HG03066 (cell line): ENCODE data around the gene RANBP9.

Experiments
- ATAC-seq: cut with Tn5 transposase; IDR thresholded peaks from one replicate; pipeline ENCODE4 v1.9.1; 2021; ENCODE audit warnings: low read depth; ENCODE audit not compliant: unreplicated experiment

RANBP9 gene

GRCh38 chr6:13711324-13711732 lies 307 bp downstream of the RANBP9 start:
- ATAC-seq, result peak; percentile 52

- ATAC-seq, result peak; percentile 22
Measured at GRCh38 chr6:13710552-13711323, 897 bp downstream of the RANBP9 start.

DNA sequence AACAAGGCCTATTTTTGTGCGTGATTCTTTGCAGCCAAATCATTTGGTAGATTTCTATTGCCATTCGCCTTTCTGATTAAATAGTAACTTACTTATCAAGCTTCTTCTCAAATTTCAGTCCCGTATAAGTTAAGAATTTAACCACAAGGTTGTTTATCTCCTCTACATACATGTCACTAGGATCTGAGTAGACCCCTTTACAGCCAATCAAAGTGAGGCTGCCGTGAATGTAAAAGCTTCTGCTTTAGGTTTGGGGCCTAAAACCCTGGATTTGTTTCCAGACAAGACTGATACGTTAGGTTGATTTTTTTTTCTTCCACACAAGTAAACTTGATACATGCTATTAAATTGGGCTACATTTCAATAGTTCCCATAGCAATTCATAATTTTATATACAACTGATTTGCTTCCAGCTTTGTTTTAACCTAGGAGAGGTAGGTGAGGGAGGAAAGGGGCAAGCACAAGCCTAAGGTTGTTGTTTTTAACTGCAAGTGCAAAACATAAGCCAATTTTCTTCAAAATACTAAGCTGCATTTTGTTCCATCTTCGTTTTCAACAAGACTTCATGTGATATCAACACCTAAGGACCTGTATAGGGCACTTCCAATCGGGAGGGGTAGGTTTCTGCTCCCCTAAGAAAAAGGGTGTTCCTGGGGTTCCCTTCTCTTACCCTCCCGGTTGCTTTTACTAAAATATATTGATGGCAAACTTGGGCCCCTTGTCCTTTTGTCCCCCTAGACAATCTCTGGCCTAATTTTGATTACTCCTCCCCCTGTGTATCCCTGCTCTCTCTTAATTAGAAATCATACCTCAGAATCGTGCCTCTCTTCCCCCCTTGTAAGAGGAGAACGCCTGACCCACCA lies 1.7 kb downstream of the RANBP9 start:
- no peak for ATAC-seq

DNA sequence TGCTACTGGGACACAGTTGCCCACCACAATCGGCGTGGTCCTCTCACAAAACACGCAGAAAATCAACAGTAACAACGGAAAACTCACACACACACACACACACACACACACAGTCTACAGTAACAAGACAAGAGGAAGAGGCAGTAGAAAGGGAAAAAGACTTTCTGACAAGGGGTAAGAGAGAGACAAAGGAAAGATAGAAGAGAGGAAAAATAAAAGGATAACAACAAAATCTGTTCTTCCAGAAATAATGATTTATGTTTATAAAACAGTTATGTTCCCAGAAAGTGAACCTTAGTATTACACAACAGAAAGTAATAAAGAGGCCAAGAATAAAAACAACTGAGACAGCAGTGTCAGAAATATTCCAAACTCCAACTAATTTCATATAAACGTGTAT lies 2.9 kb downstream of the RANBP9 start:
- no peak for ATAC-seq

- ATAC-seq, result no peak
Measured at GRCh38 chr6:13703496-13703895, 8.1 kb downstream of the RANBP9 start.

- peak; percentile 60 for ATAC-seq
Measured at GRCh38 chr6:13702809-13703302, 8.8 kb downstream of the RANBP9 start.

- no peak for ATAC-seq
Measured at GRCh38 chr6:13700232-13700631, 11.4 kb downstream of the RANBP9 start.

DNA sequence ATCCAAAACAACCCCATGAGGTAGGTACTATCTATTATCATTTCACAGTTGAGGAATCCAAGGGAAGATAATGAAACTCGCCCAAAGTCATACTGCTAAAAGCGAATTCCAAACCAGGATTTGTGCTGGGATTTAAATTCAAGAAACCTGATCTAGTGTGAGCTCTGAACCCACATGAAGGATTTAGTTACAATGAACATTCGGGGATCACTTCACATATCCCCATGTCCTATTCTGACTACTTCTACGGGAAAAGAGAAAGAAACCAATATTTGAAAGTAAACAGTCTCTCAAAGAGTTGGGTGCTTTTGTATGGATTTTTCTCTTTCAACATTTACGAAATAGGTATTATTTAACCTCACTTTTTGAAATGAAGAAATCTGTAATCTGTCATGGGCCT lies 12.9 kb downstream of the RANBP9 start:
- ATAC-seq, result no peak

DNA sequence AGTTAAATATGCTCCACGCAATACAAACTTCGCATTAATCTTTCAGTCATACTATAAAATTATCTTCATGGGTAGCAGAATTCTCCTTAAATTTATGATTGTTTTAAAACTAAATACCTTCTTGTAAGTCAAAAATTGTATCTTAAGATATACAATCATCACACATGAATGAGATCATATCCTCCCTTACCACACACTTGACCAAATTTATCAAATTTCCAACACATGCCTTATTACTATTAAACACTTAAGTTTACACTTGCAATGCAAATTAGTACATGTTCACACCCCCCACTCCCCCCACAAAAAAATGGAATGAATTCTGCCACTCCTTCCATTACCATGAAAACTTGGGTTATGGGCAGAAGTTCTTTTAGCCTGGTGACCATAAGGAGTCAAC lies 13.8 kb downstream of the RANBP9 start:
- no peak for ATAC-seq

- no peak for ATAC-seq
Measured at GRCh38 chr6:13696226-13696625, 15.4 kb downstream of the RANBP9 start.

GRCh38 chr6:13695252-13695651 lies 16.4 kb downstream of the RANBP9 start:
- ATAC-seq, result no peak

GRCh38 chr6:13694562-13694961 lies 17.1 kb downstream of the RANBP9 start:
- no peak for ATAC-seq

- no peak for ATAC-seq
Measured at GRCh38 chr6:13689511-13690256, 22.0 kb downstream of the RANBP9 start.

DNA sequence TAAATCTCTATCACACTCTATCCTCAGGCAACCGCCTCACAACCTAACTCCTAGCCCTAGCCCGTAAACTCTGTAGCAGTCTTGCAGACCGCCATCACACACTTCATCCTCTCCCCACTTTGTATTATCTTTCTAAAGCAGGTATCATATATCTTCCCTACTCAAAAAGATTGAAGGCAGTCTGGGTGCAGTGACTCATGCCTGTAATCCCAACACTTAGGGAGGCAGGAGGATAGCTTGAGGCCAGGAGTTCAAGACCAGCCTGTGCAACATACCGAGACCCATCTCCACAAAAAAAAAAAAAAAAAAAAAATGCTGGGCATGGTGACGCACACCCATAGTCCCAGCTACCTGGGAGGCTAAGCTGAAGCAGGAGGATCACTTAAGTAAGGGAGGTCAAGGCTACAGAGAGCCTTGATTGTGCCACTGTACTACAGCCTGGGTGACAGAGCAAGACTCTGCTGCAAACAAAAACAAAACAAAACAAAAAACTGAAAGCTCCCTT lies 22.9 kb downstream of the RANBP9 start:
- ATAC-seq, result no peak

- no peak for ATAC-seq
Measured at GRCh38 chr6:13687917-13688351, 23.7 kb downstream of the RANBP9 start.

DNA sequence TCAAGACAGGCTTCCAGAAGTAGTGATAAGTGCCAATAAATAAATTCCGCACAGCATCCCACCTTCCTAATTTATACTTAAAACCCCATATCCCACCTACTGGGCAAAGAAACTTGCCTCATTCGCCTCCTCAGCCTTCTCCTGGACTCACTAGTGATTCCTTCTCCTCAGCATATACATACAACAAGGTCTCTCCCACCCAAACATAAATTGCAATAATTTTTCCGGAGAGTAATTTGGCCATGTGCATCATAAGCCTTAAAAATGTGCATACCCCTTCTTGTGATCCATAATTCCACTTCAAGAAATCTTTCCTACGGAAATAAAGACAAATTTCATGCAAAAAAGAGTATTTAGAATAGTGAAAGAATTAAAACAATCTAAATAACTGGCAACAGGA lies 26.8 kb downstream of the RANBP9 start:
- ATAC-seq, result no peak

GRCh38 chr6:13683038-13683437 lies 28.6 kb downstream of the RANBP9 start:
- no peak for ATAC-seq

GRCh38 chr6:13682346-13682745 lies 29.3 kb downstream of the RANBP9 start:
- ATAC-seq, result no peak

DNA sequence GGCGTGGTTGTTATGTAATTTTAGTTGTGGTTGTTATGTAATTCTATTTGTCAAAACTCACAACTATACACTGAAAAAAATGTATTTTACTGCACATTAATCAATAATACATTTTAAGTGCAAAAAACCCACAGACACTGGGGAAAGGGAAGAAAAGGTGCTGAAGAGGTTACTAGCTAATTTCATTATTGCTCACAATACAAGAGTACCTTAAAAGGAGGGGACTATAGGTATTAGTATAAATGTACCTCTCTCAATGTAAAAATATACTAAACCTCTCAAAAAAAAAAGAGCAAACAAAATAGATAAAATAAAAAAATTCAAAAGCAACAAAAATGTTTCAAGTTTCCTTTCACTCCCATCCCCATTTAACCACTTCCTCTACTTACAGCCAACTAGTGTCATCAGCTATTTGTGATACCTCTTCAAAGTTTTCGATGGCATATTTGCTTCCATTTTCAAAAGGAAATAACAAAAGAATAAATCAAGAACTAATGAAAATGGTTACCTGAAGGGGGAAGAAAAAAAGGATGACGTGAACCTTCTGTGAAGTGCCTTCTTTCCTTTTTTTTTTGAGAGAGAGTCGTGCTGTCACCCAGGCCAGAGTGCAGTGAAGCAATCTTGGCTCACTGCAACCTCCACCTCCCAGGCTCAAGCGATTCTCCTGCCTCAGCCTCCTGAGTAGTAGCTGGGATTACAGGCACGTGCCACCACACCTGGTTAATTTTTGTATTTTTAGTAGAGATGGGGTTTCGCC lies 30.2 kb downstream of the RANBP9 start:
- ATAC-seq, result no peak

- no peak for ATAC-seq
Measured at GRCh38 chr6:13680448-13680968, 31.1 kb downstream of the RANBP9 start.
